PFSK-1 (cell line): ENCODE measurements around the gene CMYA5.

Experiments
- FOXP2 ChIP-seq: optimal IDR thresholded peaks from 2 replicates; pipeline ENCODE3; 2011; ENCODE audit warnings: borderline replicate concordance, control low read depth, inconsistent platforms; ENCODE audit not compliant: insufficient read depth; ENCODE audit errors: extremely low read length, extremely low read depth
- POLR2AphosphoS5 ChIP-seq: IDR thresholded peaks from 2 replicates; pipeline ENCODE4 v1.6.1; 2012; ENCODE audit warnings: low read depth, mild to moderate bottlenecking, control low read depth, low read length, moderate library complexity
- REST ChIP-seq, 2 experiments: IDR thresholded peaks; 2 replicates each; pipeline versions ENCODE4 v1.6.1 to v1.8.0; 2011 to 2012; ENCODE audit warnings: low read depth in 2 of 2, low read length in 2 of 2, control low read depth in 1 of 2, inconsistent platforms in 1 of 2, mild to moderate bottlenecking in 1 of 2, moderate library complexity in 1 of 2; ENCODE audit not compliant: insufficient read depth in 1 of 2
- SIN3A ChIP-seq: IDR thresholded peaks from 2 replicates; pipeline ENCODE4 v1.6.1; 2012; ENCODE audit warnings: mild to moderate bottlenecking, low read length, moderate library complexity, borderline replicate concordance; ENCODE audit not compliant: insufficient read depth
- TAF1 ChIP-seq: IDR thresholded peaks from 2 replicates; pipeline ENCODE4 v1.6.1; 2012; ENCODE audit warnings: low read length, control low read depth, borderline replicate concordance; ENCODE audit not compliant: insufficient read depth

Gene CMYA5

GRCh38 chr5:79834098-79834753 lies 144.6 kb downstream of the CMYA5 start:
- TF ChIP-seq SIN3A (no peak), REST (IDR thresholded peaks at IDR 0.05; ENCODE audit: insufficient read depth in 1 of 2, low read depth in 2 of 2, low read length in 2 of 2) (no peak), TAF1 (no peak), POLR2AphosphoS5 (no peak), FOXP2 (no peak)

- TF ChIP-seq REST (IDR thresholded peaks at IDR 0.05; ENCODE audit: insufficient read depth in 1 of 2, low read depth in 2 of 2, low read length in 2 of 2): no peak
- no peak for TF ChIP-seq POLR2AphosphoS5
These were observed 145.4 kb downstream of the CMYA5 start for GRCh38 chr5:79834754-79835714.

GRCh38 chr5:79837761-79838551 lies 148.3 kb downstream of the CMYA5 start:
- TF ChIP-seq SIN3A (no peak), REST (IDR thresholded peaks at IDR 0.05; ENCODE audit: insufficient read depth in 1 of 2, low read depth in 2 of 2, low read length in 2 of 2) (no peak), POLR2AphosphoS5 (no peak), FOXP2 (no peak), TAF1 (no peak)

- TF ChIP-seq TAF1 (no peak), FOXP2 (no peak), POLR2AphosphoS5 (no peak), SIN3A (no peak), REST (IDR thresholded peaks at IDR 0.05; ENCODE audit: insufficient read depth in 1 of 2, low read depth in 2 of 2, low read length in 2 of 2) (no peak)
These were observed 150.7 kb downstream of the CMYA5 start for GRCh38 chr5:79840084-79840990.
